Non-pigmented ciliary epithelial cell (primary cell): Measurements from ENCODE around the gene PITRM1.
"Not testable (repeated sequence)": the region's sequence is repeated elsewhere in the genome, so short reads cannot be mapped to it uniquely, and the experiment has no call there.

Experiments used
- DNase-seq: peaks from one replicate; pipeline ENCODE4 v3.0.0-alpha.2; 2010; ENCODE audit warnings: low read depth

Gene PITRM1

GRCh38 chr10:3172446-3173170 lies at the start of gene PITRM1:
TSS of gene PITRM1 (minus strand) at chr10:3172782. CDS start at chr10:3172772, 10 bp downstream.
- peak; percentile 94 for DNase-seq

GRCh38 chr10:3222068-3222467 lies 49.5 kb upstream of the PITRM1 start:
- no peak for DNase-seq

- not testable (repeated sequence) for DNase-seq
Observed at GRCh38 chr10:3221601-3222000, 49.0 kb upstream of the PITRM1 start.

- DNase-seq = no peak
Observed at GRCh38 chr10:3220853-3221252, 48.3 kb upstream of the PITRM1 start.

- DNase-seq = not testable (repeated sequence)
Observed at GRCh38 chr10:3219021-3219628, 46.5 kb upstream of the PITRM1 start.

GRCh38 chr10:3217853-3218252 lies 45.3 kb upstream of the PITRM1 start:
- DNase-seq = no peak

- peak; percentile 67 for DNase-seq
Observed at GRCh38 chr10:3217301-3217700, 44.7 kb upstream of the PITRM1 start.

GRCh38 chr10:3215153-3215775 lies 42.7 kb upstream of the PITRM1 start:
- no peak for DNase-seq

GRCh38 chr10:3213758-3214515 lies 41.4 kb upstream of the PITRM1 start:
- no peak for DNase-seq

GRCh38 chr10:3213208-3213607 lies 40.6 kb upstream of the PITRM1 start:
- no peak for DNase-seq

GRCh38 chr10:3210251-3210877 lies 37.8 kb upstream of the PITRM1 start:
- DNase-seq = no peak

GRCh38 chr10:3208481-3209406 lies 36.2 kb upstream of the PITRM1 start:
- DNase-seq = no peak

GRCh38 chr10:3207351-3207750 lies 34.8 kb upstream of the PITRM1 start:
- no peak for DNase-seq

GRCh38 chr10:3206511-3207157 lies 34.1 kb upstream of the PITRM1 start:
- DNase-seq = no peak

GRCh38 chr10:3203972-3204371 lies 31.4 kb upstream of the PITRM1 start:
- DNase-seq = no peak

- DNase-seq = no peak
Observed at GRCh38 chr10:3203016-3203811, 30.6 kb upstream of the PITRM1 start.

GRCh38 chr10:3201796-3202195 lies 29.2 kb upstream of the PITRM1 start:
- DNase-seq = no peak

GRCh38 chr10:3199488-3199887 lies 26.9 kb upstream of the PITRM1 start:
- DNase-seq = no peak

- DNase-seq = no peak
Observed at GRCh38 chr10:3198900-3199299, 26.3 kb upstream of the PITRM1 start.
